Natural killer cell (primary cell): Measurements from ENCODE around the gene MBD5. TPM values are rescaled to one million over a fixed set of nuclear protein-coding genes. Genes with fewer than 3 reads are reported as not detected.

ENCODE experiments used
- ATAC-seq, 3 donors: fragments of 150-1000 bp in 2 of 3; fragments of 200-7000 bp in 1 of 3; cut with Tn5 transposase; 1 replicate in 1 of 3; 2 replicates in 2 of 3; pipeline ENCODE4 v1.10.0; 2021; ENCODE audit warnings: mild to moderate bottlenecking in 2 of 3, moderate library complexity in 2 of 3
- DNase-seq, 2 donors: peaks; one replicate each; pipeline versions ENCODE4 v3.0.0 to v3.0.0-alpha.2; 2013 to 2021; ENCODE audit warnings: mixed read lengths in 1 of 2
- H3K27ac ChIP-seq: one replicate; pipeline ENCODE4 v1.5.1; 2013; ENCODE audit warnings: mild to moderate bottlenecking, low read length
- H3K27me3 ChIP-seq: one replicate; pipeline ENCODE4 v1.6.1; 2013; ENCODE audit warnings: low read length; ENCODE audit not compliant: control insufficient read depth, insufficient read depth
- H3K36me3 ChIP-seq: one replicate; pipeline ENCODE4 v1.6.1; 2013; ENCODE audit warnings: low read length; ENCODE audit not compliant: control insufficient read depth, insufficient read depth
- H3K4me1 ChIP-seq: one replicate; pipeline ENCODE4 v1.6.1; 2013; ENCODE audit warnings: low read length; ENCODE audit not compliant: control insufficient read depth, insufficient read depth
- H3K4me3 ChIP-seq: one replicate; pipeline ENCODE4 v1.5.1; 2013; ENCODE audit warnings: low read length
- H3K9me3 ChIP-seq: one replicate; pipeline ENCODE4 v1.6.1; 2013; ENCODE audit warnings: low read length; ENCODE audit not compliant: control insufficient read depth, insufficient read depth
- H3K27ac Mint-ChIP-seq, 2 donors: one replicate each; pipeline ENCODE4 v1.8.0; 2022; ENCODE audit warnings: mild to moderate bottlenecking in 2 of 2, mixed read lengths in 2 of 2, moderate library complexity in 1 of 2
- H3K27me3 Mint-ChIP-seq, 2 donors: one replicate each; pipeline ENCODE4 v1.8.0; 2022; ENCODE audit warnings: low read depth in 2 of 2, mixed read lengths in 2 of 2
- H3K36me3 Mint-ChIP-seq: one replicate; pipeline ENCODE4 v1.8.0; 2022; ENCODE audit warnings: mixed read lengths
- H3K4me1 Mint-ChIP-seq, 2 donors: one replicate each; pipeline ENCODE4 v1.8.0; 2022; ENCODE audit warnings: mixed read lengths in 2 of 2
- H3K4me3 Mint-ChIP-seq: one replicate; pipeline ENCODE4 v1.8.0; 2022; ENCODE audit warnings: mild to moderate bottlenecking, moderate library complexity, mixed read lengths
- H3K9me3 Mint-ChIP-seq, 2 donors: one replicate each; pipeline ENCODE4 v1.8.0; 2022; ENCODE audit warnings: mixed read lengths in 2 of 2
- WGBS: methylation state at CpG from one replicate; pipeline ENCODE4 v1.1.7; 2013; ENCODE audit warnings: missing lambda C conversion rate; ENCODE audit not compliant: insufficient coverage; 5-methylcytosine and 5-hydroxymethylcytosine counted together
- intact Hi-C: fragments of 100-400 bp; cut with micrococcal nuclease; formaldehyde crosslinking; loops from one replicate; pipeline ENCODE4 v1.14.2; 2022
- total RNA-seq, 4 donors: library from RNA; stranded (reverse); fragments of 120-200 nt in 1 of 4; gene quantifications; one replicate each; pipeline versions ENCODE4 v1.2.3 to v1.2.4, GENCODE V29; 2013 to 2022
- TF ChIP-seq, protein P1 (sequence below): fragments of 200-600 bp; IDR thresholded peaks from one replicate; pipeline ENCODE4 v1.8.0; 2022; ENCODE audit warnings: antibody characterized with exemption

Gene MBD5
- total RNA-seq, 3 donors from 2014 or later (not counting 1 experiment from before 2014, with no cell fraction given) = 83.8 to 96.3 (median 89.7) TPM

DNA sequence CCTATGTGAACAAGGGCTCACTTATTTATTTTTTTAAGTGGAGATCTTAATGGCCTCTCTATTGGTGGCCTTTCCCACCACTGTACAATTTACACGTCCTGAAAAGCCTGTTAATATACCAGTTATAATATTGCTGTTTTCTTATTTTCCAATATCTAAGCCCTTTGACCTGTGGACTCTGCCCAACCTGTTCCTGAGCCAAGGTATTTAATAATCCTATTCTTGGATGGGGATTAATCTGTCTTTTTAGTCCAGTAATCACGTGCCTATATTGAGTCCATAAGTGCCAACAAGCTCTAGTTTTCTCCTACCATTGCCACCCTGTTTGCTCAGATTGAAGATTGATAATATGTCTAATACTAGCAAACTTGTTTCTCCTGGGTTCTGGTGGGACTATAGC, 42.7 kb downstream of the MBD5 start:
- Histone ChIP-seq H3K36me3 (no peaks in the 10 kb centered on the region), H3K9me3 (no peaks in the 10 kb centered on the region), H3K4me3 (no peak overlapping the region), H3K27me3 (no peaks in the 10 kb centered on the region), H3K4me1 (no peaks in the 10 kb centered on the region), H3K27ac (no peak overlapping the region)
- DNase-seq (no peak), ATAC-seq (no peak)
- H3K4me1 Mint-ChIP-seq = peaks cover 0 to 5% of the 10 kb centered on the region in 2 donors
- TF ChIP-seq, protein P1, sequence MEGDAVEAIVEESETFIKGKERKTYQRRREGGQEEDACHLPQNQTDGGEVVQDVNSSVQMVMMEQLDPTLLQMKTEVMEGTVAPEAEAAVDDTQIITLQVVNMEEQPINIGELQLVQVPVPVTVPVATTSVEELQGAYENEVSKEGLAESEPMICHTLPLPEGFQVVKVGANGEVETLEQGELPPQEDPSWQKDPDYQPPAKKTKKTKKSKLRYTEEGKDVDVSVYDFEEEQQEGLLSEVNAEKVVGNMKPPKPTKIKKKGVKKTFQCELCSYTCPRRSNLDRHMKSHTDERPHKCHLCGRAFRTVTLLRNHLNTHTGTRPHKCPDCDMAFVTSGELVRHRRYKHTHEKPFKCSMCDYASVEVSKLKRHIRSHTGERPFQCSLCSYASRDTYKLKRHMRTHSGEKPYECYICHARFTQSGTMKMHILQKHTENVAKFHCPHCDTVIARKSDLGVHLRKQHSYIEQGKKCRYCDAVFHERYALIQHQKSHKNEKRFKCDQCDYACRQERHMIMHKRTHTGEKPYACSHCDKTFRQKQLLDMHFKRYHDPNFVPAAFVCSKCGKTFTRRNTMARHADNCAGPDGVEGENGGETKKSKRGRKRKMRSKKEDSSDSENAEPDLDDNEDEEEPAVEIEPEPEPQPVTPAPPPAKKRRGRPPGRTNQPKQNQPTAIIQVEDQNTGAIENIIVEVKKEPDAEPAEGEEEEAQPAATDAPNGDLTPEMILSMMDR = no peak
- intact Hi-C loops = no loop called here
- H3K27me3 Mint-ChIP-seq = no peaks in the 10 kb centered on the region
- H3K36me3 Mint-ChIP-seq = no peaks in the 10 kb centered on the region
- WGBS = no CpG with 5 or more reads among the region's 2 CpGs
- no peak overlapping the region for H3K4me3 Mint-ChIP-seq
- no peak overlapping the region for H3K27ac Mint-ChIP-seq
- peaks cover 0 to 4% of the 10 kb centered on the region in 2 donors for H3K9me3 Mint-ChIP-seq

DNA sequence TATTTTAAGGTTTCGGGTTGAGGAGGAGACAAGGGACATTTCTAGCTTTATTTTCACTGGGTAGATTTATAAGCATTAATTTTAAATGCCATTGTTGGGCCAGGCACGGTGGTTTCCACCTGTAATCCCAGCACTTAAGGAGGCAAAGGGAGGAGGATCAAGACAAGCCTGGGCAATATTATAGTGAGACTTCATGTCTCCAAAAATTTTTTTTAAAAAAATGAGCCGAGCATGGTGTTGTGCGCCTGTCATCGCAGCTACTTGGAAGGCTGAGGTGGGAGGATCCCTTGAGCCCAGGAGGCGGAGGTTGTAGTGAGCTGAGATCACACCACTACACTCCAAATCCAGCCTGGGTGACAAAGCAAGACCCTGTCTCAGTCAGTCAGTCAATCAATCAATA, 45.0 kb downstream of the MBD5 start:
- no peak for DNase-seq
- Mint-ChIP-seq H3K4me3 (no peak overlapping the region), H3K27me3 (no peaks in the 10 kb centered on the region), H3K4me1 (peaks cover 5% of the 10 kb centered on the region in 2 donors), H3K9me3 (peaks cover 0 to 4% of the 10 kb centered on the region in 2 donors), H3K27ac (no peak overlapping the region), H3K36me3 (no peaks in the 10 kb centered on the region)
- H3K27me3 ChIP-seq = no peaks in the 10 kb centered on the region
- intact Hi-C loops = no loop called here
- H3K27ac ChIP-seq = no peak overlapping the region
- TF ChIP-seq, protein P1 = no peak
- 95% methylated on average over 5 of the region's 6 CpGs for whole genome bisulfite sequencing
- no peak for ATAC-seq
- H3K9me3 ChIP-seq = no peaks in the 10 kb centered on the region
- H3K4me1 ChIP-seq = no peaks in the 10 kb centered on the region
- H3K4me3 ChIP-seq = no peak overlapping the region
- no peaks in the 10 kb centered on the region for H3K36me3 ChIP-seq

DNA sequence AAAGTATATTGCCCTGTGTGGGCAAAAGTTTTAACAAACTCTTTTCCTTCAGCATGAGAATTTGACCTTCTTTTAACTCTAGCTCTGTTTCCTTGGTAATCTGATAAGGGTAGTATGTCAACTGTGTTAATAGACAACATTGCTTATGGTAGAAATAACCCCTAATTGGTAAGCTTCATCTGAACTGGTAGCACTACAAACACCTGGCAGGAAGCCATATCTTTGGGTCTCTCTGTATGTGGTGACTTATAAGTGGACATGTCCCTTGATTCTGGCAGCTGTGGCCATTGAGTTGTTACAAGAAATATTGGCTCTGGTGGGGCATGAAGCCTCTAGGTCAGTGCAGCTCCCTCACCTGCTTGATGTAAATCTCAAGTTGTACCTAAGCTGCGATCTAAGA, 46.9 kb downstream of the MBD5 start:
- TF ChIP-seq, protein P1 = no peak
- no peak overlapping the region for H3K27ac ChIP-seq
- Mint-ChIP-seq H3K36me3 (no peaks in the 10 kb centered on the region), H3K27ac (no peak overlapping the region), H3K4me1 (peaks cover 5% of the 10 kb centered on the region in 2 donors), H3K27me3 (no peaks in the 10 kb centered on the region), H3K4me3 (no peak overlapping the region), H3K9me3 (peaks cover 0 to 4% of the 10 kb centered on the region in 2 donors)
- H3K27me3 ChIP-seq = no peaks in the 10 kb centered on the region
- DNase-seq = no peak
- intact Hi-C loops = no loop called here
- 100% methylated on average over 1 of the region's 1 CpG for WGBS
- no peak overlapping the region for H3K4me3 ChIP-seq
- H3K36me3 ChIP-seq = no peaks in the 10 kb centered on the region
- no peak for ATAC-seq
- H3K4me1 ChIP-seq = no peaks in the 10 kb centered on the region
- no peaks in the 10 kb centered on the region for H3K9me3 ChIP-seq

DNA sequence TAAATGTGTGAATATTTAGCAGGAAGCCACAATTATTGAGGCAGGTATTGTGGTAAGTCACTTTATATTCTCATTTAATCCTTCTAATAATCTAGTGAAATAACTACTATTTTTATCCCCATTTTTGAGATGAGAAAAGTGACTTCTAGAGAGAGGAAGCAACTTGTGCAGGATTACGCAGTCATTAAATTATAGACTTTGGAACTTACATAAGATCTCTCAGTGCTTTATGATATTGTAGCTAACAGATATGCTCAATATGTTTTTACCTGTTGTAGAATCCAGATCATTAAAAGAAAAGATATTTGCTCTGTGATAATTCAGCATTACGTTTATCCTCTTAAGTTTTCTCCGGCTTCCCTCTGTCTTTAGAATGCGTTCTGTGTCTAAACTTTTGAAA, 50.5 kb downstream of the MBD5 start:
- Histone ChIP-seq H3K36me3 (no peaks in the 10 kb centered on the region), H3K27me3 (no peaks in the 10 kb centered on the region), H3K27ac (no peak overlapping the region), H3K4me1 (no peaks in the 10 kb centered on the region), H3K4me3 (no peak overlapping the region), H3K9me3 (no peaks in the 10 kb centered on the region)
- Mint-ChIP-seq H3K4me1 (peaks cover 3 to 17% of the 10 kb centered on the region in 2 donors), H3K9me3 (no peaks in the 10 kb centered on the region), H3K27ac (no peak overlapping the region), H3K27me3 (no peaks in the 10 kb centered on the region), H3K36me3 (no peaks in the 10 kb centered on the region), H3K4me3 (no peak overlapping the region)
- 100% methylated on average over 2 of the region's 4 CpGs for WGBS
- ATAC-seq = no peak
- TF ChIP-seq, protein P1 = no peak
- no peak for DNase-seq
- intact Hi-C loops = no loop called here
